Right renal cortex interstitium (tissue), 3 donors: ENCODE measurements around the gene DENND2A. TPM values are rescaled to one million over a fixed set of nuclear protein-coding genes. Genes with fewer than 3 reads are reported as not detected.
"Not testable (repeated sequence)": the region's sequence is repeated elsewhere in the genome, so short reads cannot be mapped to it uniquely, and the experiment has no call there.

Source experiments
- DNase-seq, 3 donors: peaks; one replicate each; pipeline ENCODE4 v3.0.0-alpha.2; 2013; ENCODE audit warnings: low read depth in 3 of 3, low spot score in 2 of 3
- polyA plus RNA-seq, 3 donors: library from polyadenylated mRNA; unstranded; fragments of 120-200 nt; gene quantifications; one replicate each; pipeline ENCODE4 v1.2.1, GENCODE V29; 2013; ENCODE audit not compliant: insufficient read length in 3 of 3

The DENND2A gene
- polyA plus RNA-seq, 3 donors: 37.1 to 40.4 (median 37.4) TPM

DNA sequence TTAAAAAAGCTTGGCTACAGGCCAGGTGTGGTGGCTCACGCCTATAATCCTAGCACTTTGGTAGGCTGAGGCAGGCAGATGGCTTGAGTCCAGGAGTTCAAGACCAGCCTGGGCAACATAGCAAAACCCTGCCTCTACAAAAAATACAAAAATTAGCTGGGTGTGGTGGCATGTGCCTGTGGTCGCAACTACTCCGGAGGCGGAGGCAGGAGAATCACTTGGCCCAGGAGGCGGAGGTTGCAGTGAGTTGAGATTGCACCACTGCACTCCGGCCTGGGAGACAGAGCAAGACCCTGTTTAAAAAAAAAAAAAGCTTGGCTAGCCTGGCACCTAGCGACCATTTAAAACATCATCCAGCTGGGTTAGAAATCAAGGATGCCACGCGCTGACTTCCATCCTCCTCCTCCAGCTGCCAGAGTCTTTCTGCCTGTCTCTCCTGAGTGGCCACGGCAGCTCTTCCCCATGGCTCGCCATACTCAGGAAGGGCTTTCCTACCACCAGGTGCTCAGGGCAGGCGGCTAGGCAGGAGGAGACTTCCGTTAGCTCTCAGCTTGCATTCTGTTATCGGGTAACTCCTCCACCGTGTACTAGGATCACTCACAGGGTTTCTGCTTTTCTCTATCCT, 45.0 kb downstream of the DENND2A start:
- no peak for DNase-seq

DNA sequence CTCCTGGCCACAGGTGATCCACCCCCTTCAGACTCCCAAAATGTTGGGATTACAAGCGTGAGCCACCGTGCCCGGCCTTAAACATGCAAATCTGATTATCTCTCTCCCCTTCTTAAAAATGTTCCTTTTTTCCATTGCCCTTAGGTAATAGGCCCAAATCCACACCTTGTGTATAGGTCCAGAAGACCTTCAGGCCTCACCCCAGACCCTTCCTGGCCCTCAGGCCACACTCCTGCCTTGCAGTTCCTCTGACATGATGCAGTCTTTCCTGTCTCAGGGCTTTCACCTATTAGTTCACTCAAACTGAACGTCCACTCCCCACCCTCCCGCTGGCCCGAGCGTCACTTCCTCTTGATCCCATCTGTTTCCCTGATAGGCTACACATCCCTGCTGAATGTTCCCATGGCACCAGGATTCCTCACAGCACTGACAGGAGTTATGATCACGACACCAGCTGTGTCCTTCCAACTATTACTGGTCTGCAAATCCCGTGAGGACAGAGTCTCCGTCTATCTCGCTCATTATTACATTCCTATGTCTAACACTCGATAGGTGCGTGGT, 46.4 kb downstream of the DENND2A start:
- no peak for DNase-seq

DNA sequence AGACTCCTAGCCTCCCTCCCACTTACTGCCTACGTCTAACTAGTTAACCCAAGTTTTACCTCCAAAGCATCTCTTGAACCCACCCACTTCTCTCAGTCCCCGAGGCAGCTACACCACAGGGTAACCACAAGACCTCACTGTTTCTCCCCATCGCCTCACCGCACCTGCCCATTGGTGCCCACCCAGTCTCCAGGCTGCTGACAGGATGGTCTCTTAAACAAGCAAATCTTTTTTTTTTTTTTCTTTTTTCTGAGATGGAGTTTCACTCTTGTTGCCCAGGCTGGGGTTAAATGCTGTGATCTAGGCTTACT, 47.0 kb downstream of the DENND2A start:
- no peak for DNase-seq

DNA sequence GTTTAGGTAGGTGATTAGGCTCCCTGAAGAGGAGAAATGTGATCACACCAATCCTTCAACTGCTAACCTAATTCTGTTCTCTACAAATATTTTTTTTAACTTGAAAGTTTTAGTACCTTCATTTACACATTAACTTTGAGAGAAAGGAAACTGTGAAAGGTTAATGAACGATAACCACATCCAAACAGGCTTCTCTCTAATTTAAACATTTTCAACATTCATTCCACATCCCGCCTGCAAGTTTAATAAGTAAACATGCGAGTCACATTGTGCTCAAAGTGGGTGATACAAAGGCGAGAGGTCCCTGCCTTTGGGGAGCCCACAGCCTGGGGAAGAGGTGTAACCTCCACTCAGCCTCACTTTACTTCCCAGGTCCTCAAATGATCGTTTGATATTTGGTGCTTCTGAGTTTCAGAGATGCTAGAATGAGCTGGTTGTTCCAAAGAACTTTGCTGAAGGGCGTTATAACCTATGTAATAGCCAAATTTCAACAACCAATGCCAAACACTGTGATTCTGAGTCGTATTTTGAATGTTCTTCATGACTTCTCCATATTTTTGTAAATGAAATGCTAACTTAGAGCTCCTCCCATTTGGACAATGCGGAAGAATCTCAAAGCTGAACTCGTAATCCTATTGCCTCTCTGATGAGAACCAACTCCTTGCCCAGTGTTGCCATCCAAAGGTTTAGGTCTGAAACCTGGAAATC, 47.5 kb downstream of the DENND2A start:
- no peak for DNase-seq

DNA sequence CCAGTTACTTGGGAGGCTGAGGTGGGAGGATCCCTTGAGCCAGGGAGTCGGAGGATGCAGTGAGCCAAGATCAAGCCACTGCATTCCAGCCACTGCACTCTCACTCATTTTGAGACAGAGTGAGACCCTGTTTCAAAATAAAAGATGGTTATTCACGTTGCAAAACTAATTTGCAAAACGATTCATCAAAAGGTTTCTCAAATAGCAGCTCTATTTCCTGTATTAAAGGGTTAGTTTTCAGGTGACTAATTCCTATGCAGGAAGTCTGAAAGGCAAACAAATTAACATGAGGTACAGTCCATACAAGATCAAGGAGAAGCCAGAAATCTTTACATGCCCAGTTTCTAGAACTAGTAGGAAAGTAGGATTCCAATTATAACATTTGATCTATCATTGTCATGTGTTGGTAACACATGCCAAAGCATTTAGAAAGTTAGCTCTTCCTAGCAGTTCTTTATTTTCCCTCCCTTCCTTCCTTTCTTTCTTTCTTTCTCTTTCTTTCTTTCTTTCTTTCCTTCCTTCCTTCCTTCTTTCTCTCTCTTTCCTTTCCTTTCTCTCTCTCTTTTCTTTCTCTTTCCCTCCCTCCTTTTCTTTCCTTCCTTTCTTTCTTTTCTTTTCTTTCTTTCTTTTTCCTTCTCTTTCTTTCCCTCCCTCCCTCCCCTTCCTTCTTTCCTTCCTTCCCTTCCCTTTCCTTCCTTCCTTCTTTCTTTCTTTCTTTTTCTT, 49.3 kb downstream of the DENND2A start:
- DNase-seq: no peak

DNA sequence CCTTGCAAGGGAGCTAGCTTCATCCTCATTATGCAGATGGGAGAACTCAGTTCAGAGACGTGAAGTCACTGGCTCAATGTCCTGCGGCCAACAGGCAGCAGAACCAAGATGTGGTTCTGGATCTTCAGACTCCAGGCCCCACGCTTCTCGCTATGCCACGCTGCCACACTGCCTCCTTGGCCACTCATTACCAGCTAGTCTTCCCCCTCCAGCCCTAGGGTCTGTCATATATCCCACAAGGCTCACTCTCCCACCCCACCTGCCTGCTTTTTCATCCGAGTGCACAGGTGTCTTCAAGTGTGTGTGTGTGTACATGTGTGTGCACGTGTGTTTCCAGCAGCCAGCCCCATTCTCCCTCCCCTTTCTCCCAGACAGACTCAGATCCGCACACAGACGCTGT, 53.4 kb downstream of the DENND2A start:
- DNase-seq: no peak

DNA sequence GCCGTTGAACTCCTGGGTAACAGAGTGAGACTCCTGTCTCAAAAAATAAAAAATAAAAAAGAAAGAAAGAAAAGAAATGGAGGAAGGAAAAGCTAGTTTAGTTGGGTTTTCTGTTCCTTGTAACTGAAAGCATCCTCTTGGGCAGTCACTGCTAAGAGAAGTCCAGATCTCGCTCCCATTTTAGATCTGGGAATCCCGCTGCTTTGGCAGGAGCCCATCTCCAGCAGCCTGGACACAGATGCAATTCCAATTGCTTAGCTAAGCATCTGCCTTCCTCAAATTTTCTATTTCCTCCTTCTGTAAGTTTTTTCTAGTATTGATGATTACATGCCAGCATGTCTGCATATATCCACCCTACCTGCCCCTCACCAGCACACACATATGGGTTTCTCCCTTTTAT, 54.1 kb downstream of the DENND2A start:
- no peak for DNase-seq

DNA sequence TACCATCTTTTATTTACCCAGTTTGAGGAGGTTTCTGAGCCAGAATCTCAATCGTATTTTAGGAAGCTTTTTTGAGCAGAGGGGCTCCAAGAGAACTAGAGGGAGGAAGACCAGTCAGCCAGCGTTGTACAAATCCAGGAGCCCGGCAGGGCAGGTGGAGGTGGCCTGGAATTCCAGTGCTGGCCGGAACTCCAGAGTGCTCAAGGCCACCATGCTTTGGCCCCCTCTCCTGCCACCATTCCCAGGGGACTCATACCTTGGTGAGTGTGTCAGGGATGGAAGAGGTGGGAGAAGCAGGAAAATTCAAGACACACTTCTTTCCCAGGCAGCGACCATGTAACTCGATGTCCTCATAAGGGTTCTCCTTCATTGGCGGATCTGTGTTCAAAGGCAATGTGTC, 55.3 kb downstream of the DENND2A start:
- no peak for DNase-seq

DNA sequence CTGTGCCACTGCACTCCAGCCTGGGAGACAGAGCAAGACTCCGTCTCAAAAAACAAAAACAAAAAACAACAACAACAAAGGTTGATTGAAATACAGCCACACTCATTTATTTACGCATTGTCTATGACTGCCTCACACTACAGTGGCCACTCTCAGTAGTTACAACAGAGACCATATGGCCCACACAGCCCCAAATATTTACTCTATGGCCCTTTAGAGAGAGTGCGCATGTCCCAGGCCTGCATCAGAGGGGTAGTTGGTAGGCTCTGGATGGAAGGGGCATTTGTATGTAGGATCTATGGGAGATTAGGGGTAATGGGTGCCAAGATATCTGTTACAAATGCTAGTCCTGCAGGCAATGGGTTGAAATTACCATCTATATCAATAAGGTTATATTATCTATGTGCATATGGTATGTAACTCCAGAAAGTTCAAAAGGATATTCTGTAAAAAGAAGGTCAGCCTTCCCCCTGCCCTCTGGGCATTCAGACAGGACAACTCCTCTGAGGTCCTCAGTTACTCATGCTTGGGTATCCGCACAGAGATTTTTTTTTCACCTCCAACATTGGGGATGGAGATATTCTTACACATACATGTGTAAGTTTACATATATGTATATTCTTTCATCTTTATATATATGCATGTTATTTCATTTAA, 56.3 kb downstream of the DENND2A start:
- DNase-seq: no peak

DNA sequence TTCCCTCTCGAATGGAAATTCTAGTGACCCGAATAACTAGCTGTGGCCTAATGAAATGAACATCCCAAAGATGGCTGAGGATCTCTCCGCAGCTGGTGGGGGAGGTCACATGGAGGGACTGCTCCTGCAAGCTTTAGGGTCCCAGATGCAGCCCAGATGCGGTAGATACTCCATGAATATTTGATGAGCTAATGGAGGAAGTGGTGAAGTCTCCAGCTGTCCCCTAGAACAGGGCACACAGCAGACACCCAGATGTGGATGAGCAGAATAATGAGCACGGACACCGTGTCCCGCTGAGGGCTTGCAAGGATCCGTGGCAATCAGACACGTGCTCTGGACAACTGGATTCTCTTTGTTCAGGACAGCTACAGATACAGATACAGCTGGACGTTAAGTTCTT, 59.2 kb downstream of the DENND2A start:
- DNase-seq: no peak

DNA sequence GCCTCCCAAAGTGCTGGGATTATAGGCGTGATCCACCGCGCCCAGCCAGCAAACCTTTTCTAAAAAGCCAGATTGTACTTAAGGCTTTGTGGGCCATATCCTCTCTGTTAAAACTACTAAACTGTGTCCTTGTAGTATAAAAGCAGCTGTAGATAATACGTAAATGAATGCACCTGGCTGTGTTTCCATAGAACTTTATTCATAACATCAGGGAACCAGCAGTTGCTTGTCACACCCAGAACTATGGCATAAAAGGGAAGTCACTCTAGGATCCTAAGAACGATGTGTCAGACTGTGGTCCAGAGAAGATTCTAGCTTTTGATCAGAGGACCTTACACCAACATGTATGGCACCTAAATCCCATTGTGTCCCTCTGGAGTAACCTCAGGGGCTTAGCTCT, 63.0 kb downstream of the DENND2A start:
- DNase-seq: no peak

DNA sequence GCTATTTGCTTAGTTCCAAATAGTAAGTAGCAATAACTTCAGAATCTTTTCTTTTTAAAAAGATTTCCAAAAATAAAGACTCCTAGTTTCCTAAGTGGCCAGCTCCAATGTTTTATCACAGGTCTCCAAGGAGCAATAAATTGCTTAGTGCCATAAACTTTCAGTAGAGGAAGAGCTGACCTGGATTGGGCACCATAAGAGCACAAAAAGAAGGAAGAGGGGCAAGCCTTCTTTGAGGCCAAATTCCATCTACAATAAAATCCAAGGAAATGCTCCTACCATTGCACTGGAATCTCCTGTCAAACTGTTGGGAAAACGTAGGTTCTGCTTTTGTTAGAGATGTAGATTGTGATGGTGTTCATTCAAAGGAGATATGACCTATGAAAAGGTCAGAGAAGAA, 64.0 kb downstream of the DENND2A start:
- no peak for DNase-seq

DNA sequence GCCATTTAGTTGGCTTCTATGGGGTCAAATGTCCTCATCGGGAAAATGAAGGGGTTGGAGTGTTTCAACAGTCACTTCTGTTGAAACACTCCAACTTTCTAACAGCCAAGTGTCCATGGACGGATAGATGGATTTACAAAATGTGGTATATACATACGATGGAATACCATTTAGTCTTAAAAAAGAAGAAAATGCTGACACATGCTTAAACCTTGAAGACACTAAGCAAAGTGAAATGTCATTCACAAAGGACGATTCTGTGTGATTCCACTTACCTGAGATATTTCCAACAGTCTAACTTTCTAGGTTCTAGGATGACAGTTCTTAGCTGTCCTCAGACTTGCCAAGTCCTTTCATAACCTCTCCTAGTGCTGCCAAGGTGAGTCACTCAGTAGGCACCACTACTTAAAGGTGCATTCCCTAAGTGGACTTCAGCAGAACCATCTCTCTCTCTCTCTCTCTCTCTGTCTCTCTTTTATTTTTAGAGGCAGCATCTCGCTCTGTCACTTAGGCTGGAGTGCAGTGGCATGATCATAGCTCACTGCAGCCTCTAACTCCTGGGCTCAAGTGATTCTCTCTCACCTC, 69.0 kb downstream of the DENND2A start:
- DNase-seq: no peak

DNA sequence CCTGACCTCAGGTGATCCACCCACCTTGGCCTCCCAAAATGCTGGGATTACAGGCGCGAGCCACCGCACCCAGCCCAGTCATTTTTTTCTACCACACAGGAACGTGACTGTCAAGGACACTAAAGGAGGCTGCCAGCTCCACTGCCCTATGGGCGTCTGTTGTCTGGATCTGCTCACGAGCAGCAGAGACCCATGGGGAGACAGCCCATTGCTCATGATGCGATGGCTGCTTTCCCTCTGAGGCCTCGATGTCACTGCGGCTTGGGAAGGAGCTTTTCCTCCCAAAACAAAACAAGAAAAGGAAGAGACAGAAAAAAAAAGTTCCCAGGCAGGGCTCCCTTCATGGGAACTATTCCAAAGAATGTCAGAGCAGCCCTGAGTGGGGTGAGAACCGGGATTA, 70.5 kb downstream of the DENND2A start:
- DNase-seq: no peak

DNA sequence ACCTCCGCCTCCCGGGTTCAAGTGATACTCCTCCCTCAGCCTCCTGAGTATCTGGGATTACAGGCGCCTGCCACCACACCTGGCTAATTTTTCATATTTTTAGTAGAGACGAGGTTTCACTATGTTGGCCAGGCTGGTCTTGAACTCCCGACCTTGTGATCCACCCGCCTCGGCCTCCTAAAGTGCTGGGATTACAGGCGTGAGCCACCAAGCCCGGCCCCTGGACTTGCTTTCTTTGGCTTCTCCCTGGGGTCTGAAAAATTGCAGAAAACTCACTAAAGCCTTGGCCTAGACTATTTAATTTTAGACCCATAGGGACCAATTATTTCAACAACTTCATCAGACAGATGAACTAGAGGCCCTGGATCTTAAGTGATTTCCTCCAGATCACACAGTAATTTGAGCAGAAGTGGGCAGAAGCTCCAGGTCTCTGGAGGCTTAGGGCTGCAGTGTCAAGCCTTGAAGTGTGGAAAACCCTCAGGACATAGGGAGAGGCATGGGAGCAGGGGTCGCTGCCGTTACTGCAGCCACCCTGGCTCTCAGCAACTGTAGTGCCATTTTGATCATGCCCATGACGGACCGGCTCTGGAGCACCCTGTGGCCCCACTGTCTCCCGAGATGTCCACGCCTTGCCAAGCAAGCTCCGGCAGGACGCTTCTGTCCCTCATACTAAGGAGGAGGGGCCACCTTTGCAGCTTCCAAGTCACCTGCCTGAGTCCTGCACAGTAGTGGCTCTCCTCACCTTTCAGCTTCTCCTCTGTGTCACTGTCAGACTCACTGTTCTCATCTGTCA, 72.4 kb downstream of the DENND2A start:
- no peak for DNase-seq

DNA sequence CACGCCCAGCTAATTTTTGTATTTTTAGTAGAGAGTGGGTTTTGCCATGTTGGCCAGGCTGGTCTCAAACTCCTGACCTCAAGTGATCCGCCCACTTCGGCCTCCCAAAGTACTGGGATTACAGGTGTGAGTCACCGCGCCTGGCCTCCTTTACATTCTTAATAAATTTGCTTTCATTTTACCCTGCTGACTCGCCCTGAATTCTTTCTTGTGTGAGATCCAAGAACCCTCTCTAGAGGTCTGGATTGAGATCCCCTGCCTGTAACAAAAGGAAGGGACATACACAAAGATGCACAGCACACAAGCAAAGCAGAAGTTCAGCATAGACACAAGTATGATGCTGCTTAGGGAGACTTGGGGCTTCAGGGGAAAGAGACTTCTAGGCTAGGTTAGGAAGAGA, 74.4 kb downstream of the DENND2A start:
- DNase-seq: not testable (repeated sequence)

DNA sequence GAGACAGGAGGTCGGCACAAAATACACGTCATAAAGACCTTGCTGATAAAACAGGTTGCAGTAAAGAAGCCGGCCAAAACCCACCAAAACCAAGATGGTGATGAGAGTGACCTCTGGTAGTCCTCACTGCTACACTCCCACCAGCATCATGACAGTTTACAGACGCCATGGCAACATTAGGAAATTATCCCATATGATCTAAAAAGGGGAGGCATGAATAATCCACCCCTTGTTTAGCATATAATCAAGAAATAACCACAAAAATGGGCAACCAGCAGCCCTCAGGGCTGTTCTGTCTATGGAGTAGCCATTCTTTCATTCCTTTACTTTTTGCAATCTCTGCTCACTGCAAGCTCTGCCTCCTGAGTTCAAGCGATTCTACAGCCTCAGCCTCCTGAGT, 74.9 kb downstream of the DENND2A start:
- not testable (repeated sequence) for DNase-seq

DNA sequence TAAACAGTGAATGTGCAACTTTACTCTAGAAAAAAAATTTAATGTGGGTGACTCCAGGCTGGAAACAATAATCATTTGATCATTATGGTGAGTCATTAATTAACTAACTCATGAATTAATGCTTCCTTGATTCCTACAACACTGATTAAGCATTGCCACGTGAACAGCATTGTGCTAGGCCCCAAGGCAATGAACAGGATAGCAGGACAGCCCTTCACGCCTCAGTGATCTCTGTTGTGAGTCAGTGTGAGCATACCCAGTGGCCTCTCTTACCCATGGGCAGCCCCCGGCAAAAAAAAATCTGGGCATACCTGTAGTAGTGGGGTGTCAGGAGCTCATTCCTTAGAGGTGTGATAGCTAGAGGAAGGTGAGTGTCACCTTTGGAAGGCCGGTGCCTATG, 76.0 kb downstream of the DENND2A start:
- DNase-seq: no peak

DNA sequence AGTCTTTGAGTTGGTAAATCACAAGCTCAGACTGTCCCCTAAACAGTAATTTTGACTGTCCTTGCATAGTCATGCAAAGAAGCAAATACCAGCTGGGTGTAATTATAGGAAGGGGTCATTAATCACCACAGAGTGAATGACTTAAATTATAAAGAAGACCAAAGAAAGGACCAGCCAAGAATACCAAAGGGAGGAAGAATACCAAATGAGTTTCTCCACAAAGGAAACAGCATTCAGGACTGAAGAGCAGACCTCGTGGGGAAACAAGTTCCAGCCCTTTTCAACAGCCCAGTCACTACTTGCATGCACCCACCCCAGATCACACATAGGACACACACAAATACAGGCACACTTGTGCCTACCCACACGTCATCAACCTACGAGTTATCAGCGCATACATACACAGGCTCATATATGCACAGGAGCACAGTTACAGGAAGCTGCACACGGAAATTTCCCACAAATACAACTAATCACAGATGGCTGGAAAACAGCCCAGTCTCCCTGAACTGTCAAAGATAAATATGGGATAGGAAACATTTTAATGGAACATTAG, 77.6 kb downstream of the DENND2A start:
- DNase-seq: no peak

DNA sequence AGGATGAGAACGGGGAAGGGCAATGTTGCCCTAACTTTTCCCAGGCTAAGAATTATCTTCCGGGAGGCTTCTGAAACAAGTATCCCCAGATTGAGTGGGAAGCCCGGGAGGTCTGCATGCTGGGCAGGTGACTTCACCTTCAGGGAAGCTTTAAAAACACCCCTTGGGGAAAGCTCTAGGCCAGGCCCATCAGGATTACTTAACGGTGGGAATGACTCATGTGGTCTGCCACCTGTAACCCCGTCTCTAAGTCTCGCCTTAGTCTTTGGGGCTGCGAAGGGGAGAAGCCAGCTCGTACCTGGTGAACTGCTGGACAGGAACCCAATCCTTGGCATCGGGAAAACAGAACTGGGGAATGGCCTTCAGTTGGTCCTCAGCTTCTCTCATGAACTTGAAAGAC, 81.2 kb downstream of the DENND2A start:
- DNase-seq: no peak
